HepG2 (cell line): ENCODE measurements around the gene KIF23. TPM values are rescaled to one million over a fixed set of nuclear protein-coding genes. Genes with fewer than 3 reads are reported as not detected.

ENCODE experiments used
- ATF4 ChIP-seq, 2 experiments: fragments of 450-650 bp in 1 of 2; sonication (generic) in 1 of 2; formaldehyde crosslinking; IDR thresholded peaks; 2 replicates each; pipeline versions ENCODE4 v1.5.0 to v1.8.0; 2020 to 2022; ENCODE audit warnings: mild to moderate bottlenecking in 1 of 2, missing genetic modification reagents in 1 of 2
- ATF5 ChIP-seq: sonication (generic); formaldehyde crosslinking; IDR thresholded peaks from 2 replicates; pipeline ENCODE4 v1.4.0; 2020; ENCODE audit warnings: mild to moderate bottlenecking, low read depth, missing genetic modification reagents
- HMGA1 ChIP-seq: sonication (generic); formaldehyde crosslinking; conservative IDR thresholded peaks from 2 replicates; pipeline ENCODE4 v1.4.0; 2020; ENCODE audit warnings: missing genetic modification reagents
- HNRNPH1 ChIP-seq: fragments of 200-400 bp; formaldehyde crosslinking; optimal IDR thresholded peaks from 2 replicates; pipeline ENCODE3; 2017; ENCODE audit warnings: mild to moderate bottlenecking, low read depth, low read length
- IRF2 ChIP-seq: IDR thresholded peaks from 2 replicates; pipeline ENCODE4 v1.6.1; 2018; ENCODE audit warnings: missing genetic modification reagents, missing compliant biosample characterization
- JDP2 ChIP-seq: sonication (generic); formaldehyde crosslinking; IDR thresholded peaks from 2 replicates; pipeline ENCODE4 v1.8.1; 2022; ENCODE audit warnings: missing genetic modification reagents, borderline replicate concordance
- KLF6 ChIP-seq: IDR thresholded peaks from 2 replicates; pipeline ENCODE4 v1.8.0; 2016; ENCODE audit warnings: missing biosample characterization, missing genetic modification reagents
- MLXIP ChIP-seq: sonication (generic); formaldehyde crosslinking; IDR thresholded peaks from 2 replicates; pipeline ENCODE4 v1.9.0; 2021; ENCODE audit warnings: missing genetic modification reagents, borderline replicate concordance
- NR2F2 ChIP-seq: IDR thresholded peaks from 2 replicates; pipeline ENCODE4 v1.6.1; 2012; ENCODE audit warnings: low read depth, inconsistent platforms, borderline replicate concordance
- PAX8 ChIP-seq: sonication (generic); formaldehyde crosslinking; IDR thresholded peaks from 2 replicates; pipeline ENCODE4 v1.8.0; 2022; ENCODE audit warnings: mild to moderate bottlenecking, missing genetic modification reagents, borderline replicate concordance
- SNAPC5 ChIP-seq: sonication (generic); formaldehyde crosslinking; IDR thresholded peaks from 2 replicates; pipeline ENCODE4 v1.8.1; 2023; ENCODE audit warnings: mild to moderate bottlenecking, missing genetic modification reagents, borderline replicate concordance
- UBTF ChIP-seq: sonication (generic); formaldehyde crosslinking; IDR thresholded peaks from 2 replicates; pipeline ENCODE4 v1.4.0; 2020; ENCODE audit warnings: mild to moderate bottlenecking, missing genetic modification reagents
- ZBTB39 ChIP-seq: sonication (generic); formaldehyde crosslinking; IDR thresholded peaks from 2 replicates; pipeline ENCODE4 v1.5.0; 2020; ENCODE audit warnings: missing genetic modification reagents
- ZNF234 ChIP-seq: sonication (generic); formaldehyde crosslinking; conservative IDR thresholded peaks from 2 replicates; pipeline ENCODE4 v1.5.1; 2020; ENCODE audit warnings: mild to moderate bottlenecking, missing genetic modification reagents
- ZNF792 ChIP-seq: IDR thresholded peaks from 2 replicates; pipeline ENCODE4 v1.6.1; 2016
- polyA plus RNA-seq, 8 experiments: library from polyadenylated mRNA; depleted of rRNA in 3 of 8; stranded (reverse) in 7 of 8; unstranded in 1 of 8; fragments of >200 nt; fragmentation: Illumina TruSeq in 4 of 8; extraction: Trizol in 4 of 8; gene quantifications; 2 replicates each; pipeline versions ENCODE4 v1.2.1 to v1.2.3, GENCODE V29; 2011 to 2016; ENCODE audit warnings: low read depth in 4 of 8, missing spikeins in 1 of 8, mixed read lengths in 1 of 8; ENCODE audit not compliant: insufficient read depth in 1 of 8
- total RNA-seq, 5 experiments: library from RNA; depleted of rRNA; stranded (reverse); fragments of >200 nt; fragmentation: Illumina TruSeq; extraction: Trizol; gene quantifications; 2 replicates each; pipeline ENCODE4 v1.2.3, GENCODE V29; 2016; ENCODE audit warnings: low read depth in 1 of 5

The KIF23 gene
- total and polyA plus RNA-seq, 2 of the 13 experiments (the other 11 are each of a cell fraction or from before 2014, with no cell fraction given), result 11.3 to 38.1 TPM

GRCh38 chr15:69413822-69414700 is at the start of gene KIF23 (continued):
- no peak for TF ChIP-seq MLXIP (CRISPR knock-in tag)
- TF ChIP-seq SNAPC5, result 0 out of 2 replicates have a peak, but pooled peaks have one; percentile 30
- no peak for TF ChIP-seq HNRNPH1
- no peak; a peak in 1 of 4 replicates for TF ChIP-seq ATF4 (CRISPR knock-in tag; IDR thresholded peaks at IDR 0.05)
- no peak for TF ChIP-seq KLF6 (CRISPR knock-in tag)
- 0 out of 2 replicates have a peak, but pooled peaks have one; percentile 7 for TF ChIP-seq NR2F2
- TF ChIP-seq ZNF792 (CRISPR knock-in tag), result peak; percentile 49; the same call in 1 of the 2 replicates
- no peak for TF ChIP-seq JDP2
- TF ChIP-seq ZNF234 (CRISPR knock-in tag), result 0 out of 2 replicates have a peak, but pooled peaks have one; percentile 55
- no peak for TF ChIP-seq ATF5 (CRISPR knock-in tag)
- no peak for TF ChIP-seq PAX8
- TF ChIP-seq ZBTB39, result peak; percentile 74; the same call in 1 of the 2 replicates
- no peak for TF ChIP-seq IRF2
- peak; percentile 94 for TF ChIP-seq UBTF (CRISPR knock-in tag)
- TF ChIP-seq HMGA1 (CRISPR knock-in tag), result no peak
